GM12875 (cell line): ENCODE results near the gene HS6ST1.

ENCODE experiments used
- H3K4me3 ChIP-seq: one replicate; pipeline ENCODE4 v1.5.1; 2011; ENCODE audit warnings: low read depth, low read length, control low read depth
- CTCF ChIP-seq: IDR thresholded peaks from 2 replicates; pipeline ENCODE4 v1.5.1; 2011; ENCODE audit warnings: low read depth, mild to moderate bottlenecking, control low read depth, inconsistent platforms, low read length, moderate library complexity, borderline replicate concordance; ENCODE audit not compliant: insufficient read depth

HS6ST1 gene

GRCh38 chr2:128245813-128246212 is 72.9 kb downstream of the HS6ST1 start:
- no peak for TF ChIP-seq CTCF
- no peak overlapping the region for H3K4me3 ChIP-seq

DNA sequence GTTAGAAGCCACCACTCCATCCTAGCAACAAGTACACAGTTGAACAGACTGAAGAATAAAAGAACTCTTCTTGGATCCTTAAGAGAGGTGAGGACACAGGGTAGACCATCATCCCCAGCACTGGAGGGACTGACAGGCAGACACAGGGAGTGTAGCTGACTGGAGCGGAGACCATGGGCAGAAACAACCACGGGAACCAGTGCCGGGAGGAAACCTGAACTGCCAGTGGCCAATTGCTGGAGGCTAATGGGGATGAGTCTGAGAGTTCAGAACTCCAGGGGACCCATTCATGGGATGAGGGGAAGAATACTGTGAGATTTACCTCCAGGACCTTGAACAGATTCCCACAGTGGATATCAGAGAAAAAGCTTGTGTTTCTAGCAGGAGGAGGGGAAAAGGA is 76.8 kb downstream of the HS6ST1 start:
- TF ChIP-seq CTCF, result no peak
- no peak overlapping the region for H3K4me3 ChIP-seq

- H3K4me3 ChIP-seq, result no peak overlapping the region
- TF ChIP-seq CTCF, result no peak
These were observed 80.6 kb downstream of the HS6ST1 start for GRCh38 chr2:128237911-128238697.

GRCh38 chr2:128237081-128237534 is 81.6 kb downstream of the HS6ST1 start:
- no peak for TF ChIP-seq CTCF
- no peak overlapping the region for H3K4me3 ChIP-seq

DNA sequence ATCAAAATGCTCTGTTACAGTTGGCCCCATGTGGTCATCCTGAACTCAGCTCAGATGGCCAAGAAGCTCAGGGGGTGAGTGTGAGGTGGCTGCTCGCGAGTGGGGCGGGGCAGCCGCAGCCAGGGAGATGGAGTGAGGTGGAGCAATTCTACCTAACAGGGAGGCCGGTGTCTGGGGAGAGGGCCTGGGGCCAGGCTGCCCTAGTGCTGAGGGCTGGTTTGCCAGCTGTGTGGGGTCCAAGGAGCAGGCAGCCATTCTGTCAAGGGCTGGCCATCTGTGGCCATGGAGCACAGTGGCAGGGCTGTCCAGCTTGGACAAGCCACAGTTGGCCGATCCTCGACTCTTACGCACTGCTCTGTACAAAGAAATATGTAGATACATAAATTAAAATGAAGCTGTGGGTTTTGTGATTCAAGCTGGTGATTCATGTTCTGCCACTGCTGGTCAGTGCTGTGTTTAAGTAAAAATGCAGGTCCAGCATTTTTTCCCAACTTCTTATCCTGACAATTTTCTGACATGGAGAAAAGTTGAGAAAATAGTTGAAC is 82.1 kb downstream of the HS6ST1 start:
- no peak for TF ChIP-seq CTCF
- no peak overlapping the region for H3K4me3 ChIP-seq

GRCh38 chr2:128235581-128235980 is 83.1 kb downstream of the HS6ST1 start:
- TF ChIP-seq CTCF, result no peak
- H3K4me3 ChIP-seq, result no peak overlapping the region

- no peak overlapping the region for H3K4me3 ChIP-seq
- no peak for TF ChIP-seq CTCF
These were observed 84.1 kb downstream of the HS6ST1 start for GRCh38 chr2:128234613-128235012.
